Calu3 (cell line): ENCODE results near the gene TXNDC16. TPM values are rescaled to one million over a fixed set of nuclear protein-coding genes. Genes with fewer than 3 reads are reported as not detected.

Experiments used
- BruUV-seq: library from RNA; stranded (reverse); fragments of 400-500 nt; replicated peaks from 2 replicates; lab custom pipeline; 2021; lab: Mats Ljungman, UMichigan
- CTCF ChIA-PET: fragments of 300-600 bp; sonication (Branson Sonifier 250); formaldehyde crosslinking; loops from one replicate; lab custom pipeline; 2022; ENCODE audit warnings: antibody characterized with exemption; lab: Charles Lee
- DNase-seq: peaks from one replicate; pipeline ENCODE4 v3.0.0; 2022
- H3K27ac Mint-ChIP-seq: one replicate; pipeline ENCODE4 v1.8.0; 2022; ENCODE audit warnings: mixed read lengths; ENCODE audit not compliant: unreplicated experiment
- H3K27me3 Mint-ChIP-seq: one replicate; pipeline ENCODE4 v1.8.0; 2022; ENCODE audit warnings: mixed read lengths; ENCODE audit not compliant: unreplicated experiment
- H3K36me3 Mint-ChIP-seq: one replicate; pipeline ENCODE4 v1.8.0; 2022; ENCODE audit warnings: mild to moderate bottlenecking, moderate library complexity, mixed read lengths; ENCODE audit not compliant: insufficient read depth, unreplicated experiment
- H3K4me1 Mint-ChIP-seq: one replicate; pipeline ENCODE4 v1.8.0; 2022; ENCODE audit warnings: mild to moderate bottlenecking, low read depth, mixed read lengths; ENCODE audit not compliant: unreplicated experiment
- H3K4me3 Mint-ChIP-seq: one replicate; pipeline ENCODE4 v1.8.0; 2022; ENCODE audit warnings: mild to moderate bottlenecking, low read depth, moderate library complexity, mixed read lengths; ENCODE audit not compliant: unreplicated experiment
- H3K9me3 Mint-ChIP-seq: one replicate; pipeline ENCODE4 v1.8.0; 2022; ENCODE audit warnings: low read depth, mixed read lengths; ENCODE audit not compliant: unreplicated experiment
- CTCF ChIP-seq: fragments of 200-600 bp; IDR thresholded peaks from one replicate; pipeline ENCODE4 v1.8.0; 2022; ENCODE audit warnings: antibody characterized with exemption; ENCODE audit not compliant: unreplicated experiment
- intact Hi-C: fragments of 100-400 bp; cut with micrococcal nuclease; formaldehyde crosslinking; loops from one replicate; pipeline ENCODE4 v1.10.0; 2022; ENCODE audit not compliant: unreplicated experiment
- total RNA-seq: library from RNA; stranded (reverse); gene quantifications from 2 replicates; pipeline ENCODE4 v1.2.3, GENCODE V29; 2022

Gene TXNDC16
- total RNA-seq, 1 experiment from 2014 or later, result 3.5 TPM

GRCh38 chr14:52550661-52551060 is 1.6 kb downstream of the TXNDC16 start:
- intact Hi-C loops, result loop anchor here (10.0 kb wide), 3 partner anchors 154 to 404 kb away; partner anchors contain the start of genes FERMT2 and PSMC6
- no peak for DNase-seq
- Mint-ChIP-seq H3K27me3 (no peaks in the 10 kb centered on the region), H3K27ac (no peak overlapping the region), H3K36me3 (peaks cover 29% of the 10 kb centered on the region), H3K4me1 (peaks cover 17% of the 10 kb centered on the region), H3K4me3 (no peak overlapping the region), H3K9me3 (no peaks in the 10 kb centered on the region)
- no TSS peak for BruUV-seq
- TF ChIP-seq CTCF, result no peak
- CTCF ChIA-PET, result no interaction called here

- BruUV-seq, result no TSS peak
- peaks cover 17% of the 10 kb centered on the region for H3K4me1 Mint-ChIP-seq
Measured at GRCh38 chr14:52547526-52547925, 4.8 kb downstream of the TXNDC16 start.

GRCh38 chr14:52547027-52547426 is 5.3 kb downstream of the TXNDC16 start:
- no TSS peak for BruUV-seq
- intact Hi-C loops, result no loop called here

More at GRCh38 chr14:52547526-52547925, 4.8 kb downstream of the TXNDC16 start:
- Mint-ChIP-seq H3K9me3 (no peaks in the 10 kb centered on the region), H3K36me3 (peaks cover 12% of the 10 kb centered on the region), H3K4me3 (no peak overlapping the region), H3K27me3 (no peaks in the 10 kb centered on the region), H3K27ac (no peak overlapping the region)
- DNase-seq, result no peak
- no peak for TF ChIP-seq CTCF
- CTCF ChIA-PET, result no interaction called here
- intact Hi-C loops, result no loop called here

GRCh38 chr14:52546318-52546670 is 6.0 kb downstream of the TXNDC16 start:
- intact Hi-C loops, result no loop called here
- CTCF ChIA-PET, result no interaction called here
- no peak for TF ChIP-seq CTCF
- DNase-seq, result no peak
- Mint-ChIP-seq H3K27me3 (no peaks in the 10 kb centered on the region), H3K27ac (no peak overlapping the region), H3K36me3 (peaks cover under 1% of the 10 kb centered on the region), H3K4me3 (no peak overlapping the region), H3K9me3 (no peaks in the 10 kb centered on the region), H3K4me1 (peaks cover 9% of the 10 kb centered on the region)
- BruUV-seq, result no TSS peak

More at GRCh38 chr14:52547027-52547426, 5.3 kb downstream of the TXNDC16 start:
- Mint-ChIP-seq H3K4me1 (peaks cover 16% of the 10 kb centered on the region), H3K9me3 (no peaks in the 10 kb centered on the region), H3K4me3 (no peak overlapping the region), H3K36me3 (peaks cover 8% of the 10 kb centered on the region), H3K27ac (no peak overlapping the region), H3K27me3 (no peaks in the 10 kb centered on the region)
- no peak for TF ChIP-seq CTCF
- CTCF ChIA-PET, result no interaction called here
- DNase-seq, result no peak
